Measurements from ENCODE around the gene C19orf33.

C19orf33 gene

GRCh38 chr19:38351865-38352395 lies 47.9 kb downstream of the C19orf33 start:
- no peak overlapping the region for H3K4me3 ChIP-seq (replicated peaks; ENCODE audit: insufficient read depth, low read length)
- TF ChIP-seq GABPA (IDR thresholded peaks at IDR 0.05; ENCODE audit: low read depth) (no peak), CTCF (IDR thresholded peaks at IDR 0.05; ENCODE audit: insufficient read depth, low read length) (no peak), SPI1 (IDR thresholded peaks at IDR 0.05; ENCODE audit: borderline replicate concordance, low read depth) (no peak), REST (IDR thresholded peaks at IDR 0.05; ENCODE audit: insufficient replicate concordance, low read depth) (no peak), POLR2AphosphoS5 (IDR thresholded peaks at IDR 0.05; ENCODE audit: low read depth) (no peak)
- no peak overlapping the region for H3K27ac ChIP-seq (replicated peaks)

GRCh38 chr19:38352611-38353010 lies 48.6 kb downstream of the C19orf33 start:
- Histone ChIP-seq H3K27ac (replicated peaks) (no peak overlapping the region), H3K4me3 (replicated peaks; ENCODE audit: insufficient read depth, low read length) (no peak overlapping the region), H3K27me3 (ENCODE audit: insufficient read depth, poor library complexity, severe bottlenecking) (no peaks in the 10 kb centered on the region)
- no peak for DNase-seq (ENCODE audit: low read depth in 1 of 2, low spot score in 1 of 2)
- no peak for TF ChIP-seq POLR2AphosphoS5 (IDR thresholded peaks at IDR 0.05; ENCODE audit: low read depth)
- TF ChIP-seq GABPA (IDR thresholded peaks at IDR 0.05; ENCODE audit: low read depth): no peak
- no peak for TF ChIP-seq CTCF (IDR thresholded peaks at IDR 0.05; ENCODE audit: insufficient read depth, low read length)
- TF ChIP-seq SPI1 (IDR thresholded peaks at IDR 0.05; ENCODE audit: borderline replicate concordance, low read depth): no peak
- TF ChIP-seq REST (IDR thresholded peaks at IDR 0.05; ENCODE audit: insufficient replicate concordance, low read depth): no peak

More at GRCh38 chr19:38351865-38352395, 47.9 kb downstream of the C19orf33 start:
- no peak for DNase-seq (ENCODE audit: low read depth in 1 of 2, low spot score in 1 of 2)
- H3K27me3 ChIP-seq (ENCODE audit: insufficient read depth, poor library complexity, severe bottlenecking): no peaks in the 10 kb centered on the region
